Activated CD8-positive, alpha-beta memory T cell treated with anti-CD3 and anti-CD28 coated beads for 1 hour (primary cell): Measurements from ENCODE around the gene MYH15.

Experiments
- DNase-seq, 2 donors: peaks; one replicate each; pipeline ENCODE4 v3.0.0-alpha.2; 2020; ENCODE audit warnings: low read depth in 1 of 2; ENCODE audit errors: extremely low read depth in 1 of 2

Gene MYH15

DNA sequence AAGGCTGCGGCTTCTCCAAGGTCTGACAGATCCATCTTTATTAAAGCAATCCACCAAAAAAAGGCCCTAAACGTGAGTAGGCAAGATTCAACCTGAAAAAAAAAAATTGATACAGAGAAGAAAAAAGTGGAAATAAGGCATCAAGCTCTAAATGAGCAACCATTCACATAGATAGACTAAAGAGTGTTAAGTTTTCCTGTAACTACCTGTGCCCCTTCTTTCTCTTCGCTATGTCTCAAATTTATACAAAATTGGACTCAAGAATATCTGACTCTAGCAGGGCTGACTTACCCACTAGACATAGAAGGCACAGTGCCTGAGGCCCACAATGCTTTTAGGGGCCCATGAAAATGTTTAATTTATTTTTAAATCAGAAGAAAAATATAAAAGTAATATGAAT lies at the start of gene MYH15:
TSS of gene MYH15 (minus strand) at position 101 of the 400 bp plus-strand sequence. CDS start at position 35, 66 bp downstream.
- no peak for DNase-seq

DNA sequence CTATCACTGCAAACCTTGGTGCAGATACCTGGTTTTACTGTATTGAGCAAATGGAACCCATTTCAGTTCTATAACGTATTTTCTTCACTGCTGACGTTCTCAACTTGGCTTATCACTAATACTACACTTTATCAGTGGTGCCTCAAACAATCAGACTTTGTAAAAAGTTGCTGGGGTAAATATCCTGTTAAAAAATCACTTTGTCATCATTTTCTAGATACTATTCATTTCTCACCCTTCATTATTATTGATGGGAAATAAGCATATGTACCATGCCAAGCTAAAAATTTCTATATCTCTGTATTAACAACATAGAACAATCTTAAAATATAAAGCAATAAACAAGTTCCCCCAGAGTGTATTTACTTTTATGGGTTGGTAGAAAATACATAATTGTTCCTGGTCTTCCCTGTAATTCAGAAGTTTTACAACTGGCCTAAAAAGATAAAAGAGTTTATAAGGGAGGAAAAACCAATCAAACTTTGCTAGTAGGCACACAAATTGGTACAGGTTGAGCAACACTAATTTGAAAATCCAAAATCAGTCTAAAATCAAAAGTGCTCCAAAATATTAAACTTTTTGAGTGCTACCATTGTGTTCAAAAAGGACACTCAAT lies 45.7 kb upstream of the MYH15 start:
- no peak for DNase-seq

DNA sequence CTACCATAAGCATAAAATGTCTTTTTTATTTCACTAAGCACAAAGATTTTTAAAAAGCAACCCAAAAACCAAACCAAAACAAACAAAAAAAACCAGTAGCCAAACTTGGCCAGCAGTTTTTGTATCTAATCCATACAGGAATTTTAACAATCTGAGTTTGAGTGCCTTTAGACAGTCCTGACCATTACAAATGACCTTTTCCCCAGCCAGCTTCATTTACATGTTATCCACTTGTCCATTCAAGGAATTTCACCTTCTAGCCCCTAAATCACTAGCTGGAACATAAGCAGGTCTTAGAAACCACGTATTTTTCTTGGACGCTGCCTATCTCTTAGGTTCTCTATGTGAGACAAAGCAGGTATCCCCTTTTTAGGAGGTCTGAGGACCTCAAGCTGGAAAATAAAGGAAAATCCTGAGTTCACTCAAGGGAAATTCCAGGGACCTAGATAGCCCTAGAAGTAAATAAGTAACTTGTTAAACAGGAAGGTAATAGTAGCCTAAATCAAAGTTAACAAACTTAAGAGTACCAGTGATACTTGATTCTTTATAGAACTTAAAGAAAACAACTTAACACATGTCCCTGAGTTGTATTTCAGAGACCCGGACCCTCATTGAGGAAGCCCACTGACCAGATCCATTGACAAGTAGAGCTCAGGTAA lies 44.6 kb upstream of the MYH15 start:
- no peak for DNase-seq

DNA sequence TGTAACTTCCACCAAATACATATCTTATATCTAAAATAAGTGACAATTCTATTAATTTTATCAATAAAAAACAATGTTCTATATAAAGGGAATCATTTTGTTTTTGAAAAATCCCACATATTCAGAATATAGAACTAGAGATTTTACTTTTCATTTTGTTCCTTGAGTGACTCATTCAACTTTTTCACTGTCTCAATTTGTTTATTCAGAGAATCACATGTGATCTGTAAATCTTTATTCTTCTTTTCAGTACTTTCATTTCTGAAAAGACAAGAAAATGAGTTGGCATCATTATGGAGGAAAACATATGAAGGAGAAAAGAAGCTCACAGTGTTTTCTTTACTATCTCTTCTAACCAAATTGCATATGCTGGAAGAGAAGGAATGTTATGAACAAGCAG lies 43.8 kb upstream of the MYH15 start:
- no peak for DNase-seq

DNA sequence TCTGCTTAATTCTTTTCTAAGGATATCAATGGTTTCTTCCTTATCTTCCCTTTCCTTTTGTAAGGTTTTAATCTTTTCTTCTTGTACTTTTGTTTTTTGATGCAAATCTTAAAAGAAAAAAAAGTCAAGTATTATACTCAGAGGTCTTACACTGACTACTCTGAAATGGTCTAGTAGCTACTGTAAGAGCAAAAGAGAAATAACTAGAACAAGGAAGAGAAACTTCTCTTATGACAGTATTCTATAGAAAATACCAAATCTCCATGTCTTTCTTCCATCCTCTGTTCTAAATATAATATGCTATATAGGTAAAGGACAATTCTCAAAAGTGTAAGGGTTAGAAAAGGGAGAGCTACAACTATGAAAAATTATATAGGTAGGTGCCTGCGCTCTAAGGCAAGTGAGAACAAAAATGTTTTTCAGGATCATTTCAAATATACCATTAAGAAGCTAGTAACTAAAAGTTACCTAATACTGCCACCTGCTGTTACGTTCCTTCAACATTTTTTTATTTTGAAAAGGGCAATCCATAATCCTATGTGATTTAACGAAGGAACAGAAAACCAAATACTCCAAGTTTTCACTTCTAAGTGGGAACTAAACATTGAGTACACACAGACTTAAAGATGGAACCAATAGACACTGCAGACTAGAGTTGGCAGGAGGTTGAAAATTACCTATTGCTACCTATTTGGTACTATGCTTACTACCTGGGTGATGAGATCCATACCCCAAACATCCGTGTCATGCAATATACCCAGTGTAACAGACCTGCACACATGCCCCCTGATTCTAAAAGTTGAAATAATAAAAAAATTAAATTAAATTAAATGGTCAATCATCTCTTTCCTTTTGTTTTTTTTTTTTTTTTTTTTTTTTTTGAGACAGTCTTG lies 42.1 kb upstream of the MYH15 start:
- no peak for DNase-seq

DNA sequence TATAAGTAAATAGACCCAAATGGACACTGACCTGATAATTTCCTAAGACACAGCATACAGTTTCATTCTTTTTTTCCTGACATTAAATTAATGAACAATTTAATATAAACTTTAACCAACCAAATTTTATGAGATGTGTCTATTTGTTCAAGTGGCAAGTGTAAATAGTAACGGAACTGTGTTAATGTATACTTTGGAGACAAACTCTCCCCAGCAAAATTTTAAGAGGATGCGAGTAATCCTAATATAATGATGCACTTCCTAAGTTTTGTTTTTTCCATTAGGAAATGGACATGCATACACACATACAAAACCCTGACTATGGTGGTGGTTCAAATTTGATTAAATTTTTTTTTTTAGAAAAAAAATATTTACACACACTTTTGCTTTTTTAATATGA lies 38.5 kb upstream of the MYH15 start:
- no peak for DNase-seq

DNA sequence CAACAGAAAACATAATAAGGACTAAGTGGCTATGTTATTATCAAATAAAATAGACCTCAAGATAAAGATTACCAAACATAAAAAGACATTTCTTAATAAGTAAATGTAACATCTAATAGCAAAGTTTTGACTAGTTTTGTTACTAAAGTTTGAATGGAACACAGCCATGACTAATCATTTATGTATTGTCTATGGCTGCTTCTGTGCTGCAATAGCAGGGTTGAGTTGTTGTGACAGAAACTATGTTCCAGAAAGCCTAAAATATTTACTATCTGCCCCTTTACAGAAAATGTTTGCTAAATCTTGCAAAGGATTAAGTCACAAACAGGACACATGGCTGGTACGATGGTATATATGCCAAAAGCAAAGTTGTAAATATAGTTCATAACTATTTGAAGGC lies 37.9 kb upstream of the MYH15 start:
- DNase-seq, result no peak

DNA sequence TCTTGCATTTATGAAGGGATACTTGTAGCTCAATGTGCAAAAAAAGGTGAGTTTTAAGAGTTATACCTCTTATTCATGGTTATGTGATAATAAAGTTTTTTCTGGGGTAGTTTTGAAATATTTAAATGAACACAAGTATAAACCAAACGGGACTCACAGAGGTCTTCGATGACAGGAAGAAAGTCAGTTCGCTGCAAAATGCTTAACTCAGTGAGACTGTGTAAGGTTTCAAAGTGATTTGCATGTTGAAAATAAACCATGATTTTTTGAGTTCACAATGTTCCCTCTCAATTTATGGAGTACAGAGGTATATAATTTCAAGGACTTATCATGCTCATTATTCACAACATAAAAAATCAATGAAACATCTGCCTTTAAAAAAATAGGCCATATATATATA lies 36.3 kb upstream of the MYH15 start:
- no peak for DNase-seq

DNA sequence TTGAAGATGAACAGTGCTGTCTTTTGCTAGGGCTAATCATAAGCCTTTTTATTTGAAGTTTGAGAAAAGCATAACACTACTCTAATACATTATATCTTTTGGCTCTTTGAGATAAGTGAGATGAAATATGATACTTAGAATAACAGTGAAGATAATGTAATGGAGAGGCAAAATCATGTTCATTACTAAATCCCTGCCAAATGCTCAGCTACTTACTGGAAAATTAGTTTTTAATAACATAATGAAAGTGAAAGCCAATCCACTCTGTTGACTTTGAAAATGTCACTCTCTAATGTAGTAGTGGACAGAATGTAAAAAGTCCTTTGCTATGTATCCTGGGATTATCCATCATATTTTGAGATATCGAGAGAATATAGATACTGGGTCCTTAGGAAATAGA lies 35.9 kb upstream of the MYH15 start:
- DNase-seq, result no peak

DNA sequence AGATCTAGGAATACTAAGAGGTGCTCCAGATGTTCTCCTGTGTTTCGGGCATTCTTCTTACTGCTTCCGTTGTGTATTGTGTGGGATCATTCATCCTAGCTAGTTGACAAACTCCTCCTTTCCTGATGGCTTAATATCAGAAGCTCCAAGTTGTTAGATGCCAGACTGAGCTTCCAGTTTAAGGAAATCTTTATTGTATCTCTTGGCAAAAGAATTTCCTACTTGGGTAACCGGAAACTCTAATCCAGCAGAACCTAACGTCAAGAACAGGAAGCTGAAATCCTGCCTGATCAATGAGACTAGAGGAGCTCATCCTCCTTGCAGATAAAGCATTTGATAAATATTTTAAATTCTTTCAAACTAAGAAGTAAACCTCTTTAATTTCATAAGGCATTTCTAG lies 27.7 kb upstream of the MYH15 start:
- DNase-seq, result no peak

DNA sequence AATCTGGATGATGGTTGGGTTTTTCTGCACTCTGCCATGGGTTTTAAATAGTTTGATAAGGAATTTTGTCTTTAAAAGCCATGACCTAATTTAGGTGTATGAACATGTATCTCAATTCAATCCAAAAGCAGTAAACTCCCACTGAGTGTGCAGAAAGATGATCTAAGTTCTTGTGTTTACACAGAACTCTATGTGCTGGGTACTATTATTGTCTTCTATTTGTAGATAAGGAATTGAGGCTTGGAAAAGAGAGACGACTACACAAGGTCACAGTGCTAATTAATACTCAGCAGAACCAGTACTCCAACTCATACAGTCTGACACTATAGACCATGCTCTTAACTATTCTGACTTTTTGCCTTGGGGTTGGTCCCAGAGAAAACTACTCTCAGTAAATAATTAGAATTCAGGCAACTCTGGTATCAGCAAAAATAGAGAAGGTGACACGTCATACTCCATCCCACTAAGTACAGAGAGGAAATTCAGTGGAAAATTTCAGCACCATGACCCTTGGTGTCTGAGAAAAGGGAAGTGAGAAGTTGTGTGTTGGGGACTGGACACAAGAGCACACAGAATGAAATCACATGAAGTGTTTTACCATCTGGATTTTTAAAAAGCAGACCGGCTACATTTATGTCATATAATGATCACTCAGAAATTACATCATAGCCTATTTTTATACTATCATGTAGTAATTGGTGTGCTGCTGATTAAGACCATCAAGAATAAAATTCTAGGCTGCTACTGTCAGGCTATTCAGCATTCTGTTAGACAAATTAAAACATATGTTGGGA lies 18.3 kb upstream of the MYH15 start:
- DNase-seq, result no peak

DNA sequence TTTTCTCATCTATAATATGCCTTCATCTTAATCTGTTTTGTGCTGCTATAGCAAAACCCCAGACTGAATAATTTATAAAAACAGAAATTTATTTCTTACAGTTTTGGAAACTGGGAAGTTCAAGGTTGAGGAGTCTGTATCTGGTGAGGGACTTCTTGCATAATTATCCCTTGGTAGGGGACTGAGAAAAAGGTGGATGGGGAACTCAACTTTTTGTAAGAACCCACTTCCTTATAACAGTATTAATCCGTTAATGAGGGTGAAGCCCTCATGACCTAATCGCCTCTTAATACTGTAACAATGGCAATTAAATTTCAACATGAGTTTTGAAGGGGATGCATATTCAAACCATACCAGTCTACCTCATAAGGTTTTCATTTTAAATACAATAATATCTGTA lies 17.4 kb upstream of the MYH15 start:
- no peak for DNase-seq

DNA sequence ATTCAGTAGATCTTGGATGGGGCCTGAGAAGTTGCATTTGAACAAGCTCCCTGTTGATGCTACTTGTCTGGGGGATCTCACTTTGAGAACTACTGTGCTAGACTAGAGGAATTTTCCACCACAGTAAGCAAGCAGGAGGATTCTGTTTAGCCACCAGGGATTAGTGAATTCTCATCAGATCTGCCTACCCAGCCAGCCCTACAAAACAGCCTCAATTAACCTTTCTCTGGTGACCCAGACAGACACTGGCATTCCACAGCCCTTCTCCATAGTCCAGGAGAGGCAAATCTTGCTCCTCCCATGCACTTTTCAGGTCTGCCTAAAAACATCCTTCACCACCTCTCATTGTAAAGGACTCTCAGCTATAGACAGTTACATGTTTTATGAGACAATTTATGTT lies 16.7 kb upstream of the MYH15 start:
- no peak for DNase-seq

DNA sequence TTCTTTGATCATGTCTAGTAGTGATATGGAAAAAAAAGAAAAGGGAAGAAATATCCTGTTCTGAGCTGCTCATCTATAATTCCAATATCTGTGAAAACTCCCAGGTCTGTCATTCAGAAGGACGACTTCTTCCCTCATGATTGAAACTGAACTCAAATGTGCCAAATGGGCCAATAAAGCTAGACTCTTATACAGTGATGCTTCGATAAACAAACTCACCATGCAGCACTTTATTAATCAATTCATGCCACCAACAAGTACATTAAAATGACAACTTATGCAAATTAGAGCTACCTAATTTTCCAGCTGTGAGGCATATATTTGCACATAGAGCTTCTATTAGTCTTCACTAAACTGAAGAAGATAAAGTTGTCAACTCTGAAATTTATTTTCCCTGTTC lies 15.6 kb upstream of the MYH15 start:
- DNase-seq, result no peak

DNA sequence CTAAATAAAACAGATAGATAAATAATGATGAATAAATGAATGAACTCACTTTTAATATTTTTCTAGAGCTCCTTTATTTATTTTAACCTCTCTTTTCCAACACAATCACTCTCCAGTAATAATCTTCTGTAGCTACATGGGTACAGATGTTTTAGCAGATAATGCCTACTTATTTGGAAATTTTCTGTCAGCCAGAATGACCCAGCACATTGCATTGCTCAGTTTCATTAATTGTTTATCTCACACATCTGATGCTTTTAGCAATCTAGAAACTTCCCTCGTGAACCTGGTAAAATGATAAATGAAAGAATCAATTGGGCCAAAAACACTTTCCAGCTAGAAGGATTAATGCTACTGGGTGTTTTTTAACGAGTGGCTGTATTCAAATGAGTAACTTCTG lies 14.9 kb upstream of the MYH15 start:
- DNase-seq, result no peak

DNA sequence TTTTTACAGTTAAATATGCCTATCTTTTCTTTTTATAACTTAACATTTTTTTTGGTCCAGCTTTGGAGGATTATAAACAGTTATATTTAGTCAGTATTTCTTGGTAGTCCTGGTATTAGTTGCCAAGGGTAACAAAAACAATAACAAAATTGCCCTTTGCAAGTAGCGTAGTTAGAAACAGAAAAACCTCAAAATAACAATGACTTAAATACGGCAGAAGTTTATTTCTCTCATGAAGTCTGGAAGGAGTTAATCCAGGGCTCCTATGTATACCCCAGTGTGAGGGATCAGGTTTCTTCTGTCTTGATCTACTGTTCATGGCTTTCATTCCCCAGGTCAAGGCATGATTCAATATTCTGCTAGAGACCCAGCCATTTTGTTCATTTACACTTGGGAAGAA lies 14.1 kb upstream of the MYH15 start:
- no peak for DNase-seq

DNA sequence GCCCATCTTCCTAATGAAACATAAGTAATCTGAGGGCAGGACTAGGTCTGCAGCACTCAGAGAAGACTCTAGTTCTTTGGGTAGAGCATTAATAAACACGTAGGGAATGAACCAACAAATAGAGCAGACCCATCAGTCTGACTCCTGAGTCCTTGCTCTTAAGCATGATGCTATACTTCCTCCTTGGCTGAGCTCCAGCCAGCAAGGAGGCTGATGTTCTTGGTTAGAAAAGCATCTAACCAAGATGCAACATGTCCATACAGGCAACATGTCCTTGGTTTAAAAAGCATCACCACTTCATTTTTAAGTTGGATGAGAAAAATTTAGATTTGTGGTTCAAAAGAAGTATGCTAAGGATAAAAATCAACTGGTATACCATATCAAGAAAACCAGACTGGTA lies 8.5 kb upstream of the MYH15 start:
- DNase-seq, result no peak

DNA sequence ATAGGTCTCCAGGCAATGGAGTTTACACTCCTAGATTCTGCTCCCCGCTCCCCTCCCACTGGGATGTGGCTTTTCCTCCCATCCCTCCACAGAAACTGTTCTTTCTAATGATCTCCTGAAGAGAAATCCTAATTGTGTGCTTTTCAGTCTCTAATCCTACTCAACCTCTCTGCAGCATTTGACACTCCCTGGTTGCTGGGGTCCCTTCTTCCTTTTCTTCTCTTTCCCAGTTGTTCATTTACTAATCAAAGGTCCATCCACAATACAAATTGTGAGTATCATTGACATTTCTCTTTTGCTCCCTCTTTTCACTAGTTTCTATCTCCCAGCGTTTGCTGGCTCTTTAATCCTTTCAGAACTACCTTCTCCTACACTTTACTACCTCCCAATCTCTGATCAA lies 6.5 kb upstream of the MYH15 start:
- no peak for DNase-seq

DNA sequence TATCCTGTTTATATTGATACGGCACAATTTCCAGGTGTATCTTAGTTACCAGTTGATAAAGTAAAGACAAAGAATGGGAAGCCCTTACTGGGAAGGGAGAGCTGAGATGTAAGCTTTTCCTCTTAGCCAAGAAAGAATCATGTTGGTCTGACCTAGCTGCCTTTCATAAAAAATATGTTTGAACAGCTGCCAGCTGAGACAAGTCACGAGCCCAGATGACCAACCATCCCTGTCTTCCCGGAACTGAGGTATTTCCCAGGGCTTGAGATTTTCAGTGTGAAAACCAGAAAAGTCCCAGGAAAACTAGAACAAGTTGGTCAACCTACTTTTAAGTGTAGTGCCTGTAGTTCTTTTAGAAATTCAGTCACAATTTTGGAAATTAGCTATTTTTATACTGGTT lies 3.6 kb upstream of the MYH15 start:
- DNase-seq, result no peak

DNA sequence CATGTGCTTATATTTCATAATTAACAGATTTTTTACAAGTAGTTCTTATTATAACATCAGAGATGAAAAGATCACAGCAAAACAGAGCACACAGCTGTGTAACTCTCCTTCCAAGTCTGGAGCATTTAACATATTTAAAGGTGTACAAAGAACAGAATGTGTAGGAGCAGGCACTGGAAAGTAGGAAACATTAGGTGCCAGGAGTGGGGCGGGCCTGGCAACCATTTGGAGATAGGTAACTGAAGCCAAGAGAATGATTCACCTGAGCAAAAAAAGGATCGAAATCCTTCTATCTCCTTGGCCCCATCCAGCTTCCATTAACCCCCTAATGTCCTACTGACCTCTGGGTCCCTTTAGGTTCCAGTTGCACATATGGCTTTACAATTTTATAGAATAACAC lies 2.3 kb upstream of the MYH15 start:
- DNase-seq, result no peak

DNA sequence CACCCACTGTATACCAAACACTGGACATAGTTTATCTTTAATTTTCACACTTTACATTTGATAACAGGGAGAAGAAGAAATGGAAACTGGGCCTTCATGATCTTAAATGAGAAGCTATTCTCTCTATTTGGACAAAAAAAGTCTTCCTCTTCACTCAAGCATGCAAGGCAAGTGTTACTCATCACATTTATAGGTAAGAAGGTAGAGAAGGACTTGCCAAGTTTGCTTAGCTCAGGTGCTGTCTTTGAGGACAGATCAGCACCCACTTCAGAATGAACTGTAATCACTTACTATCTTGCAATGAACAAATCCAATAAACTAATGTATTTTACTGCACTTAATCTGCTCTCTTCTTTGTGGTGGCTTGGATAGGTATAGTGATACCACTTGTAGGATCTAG lies 1.1 kb upstream of the MYH15 start:
- no peak for DNase-seq
